GM12891 (cell line): ENCODE measurements around the gene CALML3.

ENCODE experiments used
- PAX5 ChIP-seq: IDR thresholded peaks from 2 replicates; pipeline ENCODE4 v1.6.1; 2011; ENCODE audit warnings: low read length, moderate library complexity, mild to moderate bottlenecking; ENCODE audit not compliant: insufficient read depth, severe bottlenecking
- POLR2A ChIP-seq: IDR thresholded peaks from 2 replicates; pipeline ENCODE4 v1.6.1; 2011; ENCODE audit warnings: low read depth, low read length, control low read depth
- POLR2AphosphoS5 ChIP-seq: IDR thresholded peaks from 2 replicates; pipeline ENCODE4 v1.6.1; 2011; ENCODE audit warnings: low read depth, low read length, control low read depth
- POU2F2 ChIP-seq: IDR thresholded peaks from 2 replicates; pipeline ENCODE4 v1.6.1; 2011; ENCODE audit warnings: low read depth, mild to moderate bottlenecking, control low read depth, low read length, moderate library complexity
- TAF1 ChIP-seq: IDR thresholded peaks from 2 replicates; pipeline ENCODE4 v1.6.1; 2011; ENCODE audit warnings: low read depth, low read length, control low read depth

GRCh38 chr10:5565205-5565545, 40.4 kb downstream of the CALML3 start:
- TF ChIP-seq TAF1 (no peak), POU2F2 (no peak), POLR2AphosphoS5 (no peak), POLR2A (no peak), PAX5 (no peak)
